Measurements from ENCODE around the gene SORCS1. TPM values are rescaled to one million over a fixed set of nuclear protein-coding genes. Genes with fewer than 3 reads are reported as not detected.

SORCS1 gene
- total RNA-seq, 2 experiments from 2014 or later, result not detected

DNA sequence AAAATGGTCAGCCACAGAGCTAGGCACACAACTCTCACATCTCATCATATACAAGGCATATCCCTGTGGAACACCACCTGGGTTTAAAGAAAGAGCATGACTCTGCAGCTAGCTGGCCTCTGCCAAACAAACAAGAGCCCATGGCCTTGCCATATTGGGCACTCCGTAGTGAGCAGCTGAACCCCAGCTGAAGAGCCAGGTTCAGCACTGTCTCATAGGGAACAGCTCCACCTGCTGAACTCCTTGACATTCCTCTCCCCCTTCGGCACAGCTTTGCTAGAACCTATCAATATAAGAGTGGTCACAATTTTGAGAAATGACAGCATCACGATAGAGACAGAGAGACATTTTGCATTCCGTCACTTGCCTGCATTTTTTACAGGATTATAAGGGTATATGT is 20.0 kb downstream of the SORCS1 start:
- Mint-ChIP-seq H3K27ac (no peak overlapping the region), H3K36me3 (ENCODE audit: low read depth) (no peaks in the 10 kb centered on the region)
- CTCF ChIA-PET, result no interaction called here

DNA sequence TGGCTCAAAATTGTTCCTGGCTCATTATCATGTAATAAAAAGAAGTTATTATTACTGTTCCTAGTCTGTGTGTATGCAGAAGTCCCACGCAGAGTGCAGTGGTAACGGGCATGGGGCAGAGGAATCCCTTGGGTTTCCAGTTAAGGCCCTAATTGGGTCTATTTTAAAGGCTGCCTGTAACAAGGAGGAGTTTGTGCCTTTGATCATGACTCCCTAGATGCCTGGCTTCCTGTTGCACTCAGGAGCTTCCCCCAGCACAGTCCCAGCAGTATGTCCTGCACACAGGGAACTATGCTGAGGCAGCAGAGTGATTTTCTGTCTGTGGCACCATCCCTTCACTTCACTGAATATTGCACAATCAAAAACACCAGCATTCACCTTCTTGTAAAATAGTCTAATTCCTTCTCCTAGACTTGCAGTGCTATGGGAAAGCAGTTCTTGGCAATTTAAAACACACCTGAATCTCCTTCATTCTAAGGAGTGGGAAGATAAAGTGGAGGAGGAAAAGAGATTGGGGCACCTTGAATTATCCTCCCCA is 22.9 kb downstream of the SORCS1 start:
- DNase-seq, result no peak
- H3K4me3 Mint-ChIP-seq, result no peak overlapping the region
- H3K27ac Mint-ChIP-seq, result no peak overlapping the region
- H3K4me1 Mint-ChIP-seq, result no peaks in the 10 kb centered on the region
- ChIA-PET CTCF (no interaction called here), POLR2A (no interaction called here)
- peaks cover 13% of the 10 kb centered on the region for H3K9me3 Mint-ChIP-seq
- H3K27me3 Mint-ChIP-seq, result no peaks in the 10 kb centered on the region
- H3K36me3 Mint-ChIP-seq (ENCODE audit: low read depth), result no peaks in the 10 kb centered on the region

More for the DNA sequence above, 20.0 kb downstream of the SORCS1 start:
- Mint-ChIP-seq H3K27me3 (no peaks in the 10 kb centered on the region), H3K4me3 (no peak overlapping the region), H3K9me3 (peaks cover 11% of the 10 kb centered on the region), H3K4me1 (no peaks in the 10 kb centered on the region)
- DNase-seq, result no peak
- POLR2A ChIA-PET, result no interaction called here

DNA sequence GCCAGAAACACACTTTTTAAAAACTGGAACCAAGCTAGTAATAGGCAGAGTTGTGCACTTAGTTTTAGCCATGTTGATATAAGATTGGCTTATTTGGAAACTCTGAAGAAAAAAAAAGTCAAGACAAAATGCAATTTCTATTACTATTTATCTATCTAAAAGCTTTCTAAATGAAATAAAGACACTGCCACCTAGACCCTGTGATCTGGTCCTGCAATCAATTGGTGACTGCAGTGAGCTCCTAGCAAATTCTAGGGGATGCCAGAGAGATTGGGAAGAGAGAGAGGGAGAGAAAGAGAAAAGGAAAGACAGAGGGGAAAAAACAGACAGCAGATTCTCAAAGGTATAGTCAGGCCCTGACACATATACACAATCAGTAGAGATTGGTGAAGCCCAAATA is 25.3 kb downstream of the SORCS1 start:
- no peak overlapping the region for H3K4me3 Mint-ChIP-seq
- no peaks in the 10 kb centered on the region for H3K27me3 Mint-ChIP-seq
- ChIA-PET CTCF (no interaction called here), POLR2A (no interaction called here)
- no peak for DNase-seq
- H3K27ac Mint-ChIP-seq, result no peak overlapping the region
- no peaks in the 10 kb centered on the region for H3K4me1 Mint-ChIP-seq
- no peaks in the 10 kb centered on the region for H3K36me3 Mint-ChIP-seq (ENCODE audit: low read depth)
- H3K9me3 Mint-ChIP-seq, result peaks cover 11% of the 10 kb centered on the region

DNA sequence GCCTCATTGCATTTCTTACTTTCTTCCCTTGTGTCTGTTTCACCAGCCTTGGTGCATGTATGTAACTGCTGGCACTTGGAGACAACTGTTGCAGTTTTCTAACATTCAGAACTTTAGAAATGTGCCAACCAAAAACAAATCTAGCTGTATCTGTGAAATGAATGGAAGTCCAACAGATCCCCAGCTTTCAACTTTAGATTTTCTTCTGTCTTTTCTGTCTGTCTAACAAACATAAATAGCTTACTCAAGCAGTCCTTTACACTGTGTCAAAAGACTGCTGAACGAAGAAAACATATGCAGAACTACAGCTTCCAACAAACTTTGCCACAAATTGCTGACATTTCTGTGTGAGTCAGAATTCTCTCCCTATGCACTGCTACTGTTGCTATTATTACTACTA is 30.9 kb downstream of the SORCS1 start:
- H3K4me3 Mint-ChIP-seq, result no peak overlapping the region
- CTCF ChIA-PET, result no interaction called here
- POLR2A ChIA-PET, result no interaction called here
- no peak for DNase-seq
- H3K36me3 Mint-ChIP-seq (ENCODE audit: low read depth), result no peaks in the 10 kb centered on the region
- peaks cover 11% of the 10 kb centered on the region for H3K9me3 Mint-ChIP-seq
- H3K4me1 Mint-ChIP-seq, result no peaks in the 10 kb centered on the region
- H3K27me3 Mint-ChIP-seq, result no peaks in the 10 kb centered on the region
- H3K27ac Mint-ChIP-seq, result no peak overlapping the region

DNA sequence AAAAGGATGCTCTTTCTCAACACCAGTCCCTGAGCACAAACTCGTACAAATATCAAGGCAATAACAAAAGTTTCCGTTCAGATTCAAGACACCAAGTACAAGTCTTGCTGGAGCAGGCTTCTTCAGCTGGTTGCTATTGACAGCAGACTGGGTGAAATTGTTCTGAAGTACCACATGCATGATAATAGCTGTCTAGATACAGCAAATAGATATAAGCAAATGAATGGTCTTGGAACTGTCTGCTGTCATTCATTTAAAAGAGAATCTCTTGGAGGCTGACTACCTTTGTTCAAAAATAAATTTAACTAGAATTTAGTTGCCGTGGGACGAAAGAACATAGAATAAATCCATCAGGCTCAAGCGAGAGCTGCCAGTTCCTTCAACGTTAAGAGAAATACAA is 35.5 kb downstream of the SORCS1 start:
- no peak overlapping the region for H3K27ac Mint-ChIP-seq

DNA sequence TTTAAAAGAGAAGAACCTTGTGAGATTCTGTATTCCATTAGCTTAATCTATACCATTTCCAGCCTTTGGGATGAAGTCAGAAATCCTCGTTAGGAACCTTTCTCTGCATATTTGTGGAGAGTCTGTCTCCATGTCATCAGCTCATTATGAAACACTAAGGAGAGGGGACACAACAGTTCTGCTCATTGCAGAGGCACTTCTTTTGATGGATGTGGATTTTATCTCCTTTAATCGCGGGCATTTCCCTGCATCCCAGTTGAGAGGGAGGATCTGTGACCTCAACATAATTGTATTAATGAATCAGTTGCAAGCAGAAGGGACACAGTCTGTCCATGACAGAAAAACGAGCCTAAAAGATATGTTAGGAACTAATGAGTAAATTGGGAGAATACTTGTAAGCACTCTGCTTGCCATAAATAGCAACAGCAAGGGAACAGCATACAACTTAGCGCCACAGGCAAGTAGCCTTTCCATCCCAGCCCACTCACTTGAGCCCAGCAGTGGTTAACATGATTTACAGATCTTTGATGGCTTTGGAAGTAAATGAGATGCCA is 37.9 kb downstream of the SORCS1 start:
- POLR2A ChIA-PET, result no interaction called here
- H3K27ac Mint-ChIP-seq, result no peak overlapping the region
- H3K4me1 Mint-ChIP-seq, result no peaks in the 10 kb centered on the region
- no peak for DNase-seq
- no peaks in the 10 kb centered on the region for H3K27me3 Mint-ChIP-seq
- CTCF ChIA-PET, result no interaction called here
- H3K36me3 Mint-ChIP-seq (ENCODE audit: low read depth), result no peaks in the 10 kb centered on the region
- H3K4me3 Mint-ChIP-seq, result no peak overlapping the region
- peaks cover 2% of the 10 kb centered on the region for H3K9me3 Mint-ChIP-seq

More for the DNA sequence above, 35.5 kb downstream of the SORCS1 start:
- Mint-ChIP-seq H3K4me1 (no peaks in the 10 kb centered on the region), H3K27me3 (no peaks in the 10 kb centered on the region), H3K9me3 (peaks cover 6% of the 10 kb centered on the region), H3K4me3 (no peak overlapping the region), H3K36me3 (ENCODE audit: low read depth) (no peaks in the 10 kb centered on the region)
- CTCF ChIA-PET, result no interaction called here
- POLR2A ChIA-PET, result no interaction called here
- DNase-seq, result no peak

DNA sequence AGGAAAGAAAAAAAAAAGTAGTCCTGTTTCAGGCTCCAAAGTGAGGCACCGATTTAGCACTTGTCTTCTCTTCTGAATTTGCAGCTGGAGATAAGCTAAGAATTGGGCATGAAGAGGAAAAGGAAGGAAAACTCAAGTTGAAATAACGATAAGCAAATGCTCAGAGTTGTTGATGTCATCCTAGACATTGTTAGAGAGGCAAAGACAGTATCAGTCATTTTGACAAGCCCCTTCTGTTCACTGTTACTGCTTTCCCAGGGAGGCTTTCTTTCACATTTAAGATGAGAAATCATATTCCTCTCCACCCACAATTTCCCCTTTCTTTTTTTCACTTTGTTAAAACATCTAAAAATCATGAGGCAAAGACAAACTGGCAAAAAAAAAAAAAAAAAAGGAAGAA is 41.8 kb downstream of the SORCS1 start:
- peaks cover 2% of the 10 kb centered on the region for H3K9me3 Mint-ChIP-seq
- no peak overlapping the region for H3K27ac Mint-ChIP-seq
- H3K27me3 Mint-ChIP-seq, result no peaks in the 10 kb centered on the region
- POLR2A ChIA-PET, result no interaction called here
- no peaks in the 10 kb centered on the region for H3K36me3 Mint-ChIP-seq (ENCODE audit: low read depth)
- CTCF ChIA-PET, result no interaction called here
- no peak overlapping the region for H3K4me3 Mint-ChIP-seq
- DNase-seq, result no peak
- no peaks in the 10 kb centered on the region for H3K4me1 Mint-ChIP-seq

DNA sequence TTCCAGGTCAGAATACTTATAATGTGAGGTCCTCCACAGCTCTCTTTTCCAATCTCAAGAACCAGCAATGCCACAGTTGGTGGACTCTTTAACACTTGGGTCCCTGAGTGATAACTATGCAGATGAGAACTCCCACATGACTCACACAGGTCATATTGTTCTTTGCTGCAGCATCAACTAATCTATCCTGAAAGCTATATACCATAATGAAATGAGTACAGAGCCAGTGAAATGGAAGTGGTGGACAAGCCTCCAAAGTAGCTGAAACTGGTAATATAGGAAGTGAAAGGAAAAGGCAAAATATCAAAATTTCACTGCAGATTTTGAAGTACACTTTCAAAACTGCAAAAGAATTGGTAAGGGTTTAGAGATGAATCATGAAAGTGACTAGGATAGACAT is 45.6 kb downstream of the SORCS1 start:
- H3K9me3 Mint-ChIP-seq, result peaks cover 5% of the 10 kb centered on the region
- no peak overlapping the region for H3K4me3 Mint-ChIP-seq
- CTCF ChIA-PET, result no interaction called here
- H3K36me3 Mint-ChIP-seq (ENCODE audit: low read depth), result no peaks in the 10 kb centered on the region
- DNase-seq, result no peak
- no peaks in the 10 kb centered on the region for H3K27me3 Mint-ChIP-seq
- H3K4me1 Mint-ChIP-seq, result no peaks in the 10 kb centered on the region
- no peak overlapping the region for H3K27ac Mint-ChIP-seq
- POLR2A ChIA-PET, result no interaction called here

DNA sequence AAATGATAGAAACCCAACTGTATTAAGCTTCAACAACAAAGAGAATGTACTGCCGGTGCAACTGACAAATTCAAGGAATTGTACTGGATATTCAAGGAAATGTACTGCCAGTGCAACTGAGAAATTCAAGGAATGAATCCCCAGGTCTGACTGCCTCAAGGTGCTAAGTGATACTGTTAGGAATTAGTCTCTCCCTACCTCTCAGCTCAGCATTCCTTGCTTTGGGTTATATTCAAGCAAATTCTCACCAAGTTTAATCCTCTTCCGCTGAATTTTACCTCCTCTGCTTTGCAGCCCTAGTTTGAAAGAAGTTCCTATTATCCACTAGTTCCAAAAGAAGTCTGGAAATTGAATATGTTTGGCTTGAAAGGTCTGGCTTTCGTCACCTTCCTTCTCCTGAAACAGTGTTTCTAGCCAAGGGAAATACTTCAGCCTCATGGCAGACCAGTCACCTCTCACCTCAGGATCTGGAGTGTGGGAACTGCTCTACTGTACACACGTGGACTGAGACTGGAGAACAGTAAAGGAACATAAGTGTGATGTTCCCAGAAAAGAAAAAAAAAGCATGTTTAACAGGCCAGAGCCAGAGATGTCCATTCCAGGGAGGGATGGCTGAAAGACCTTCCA is 60.4 kb downstream of the SORCS1 start:
- Mint-ChIP-seq H3K27me3 (no peaks in the 10 kb centered on the region), H3K27ac (no peak overlapping the region), H3K4me3 (no peak overlapping the region), H3K9me3 (peaks cover 18% of the 10 kb centered on the region), H3K4me1 (no peaks in the 10 kb centered on the region), H3K36me3 (ENCODE audit: low read depth) (no peaks in the 10 kb centered on the region)
- POLR2A ChIA-PET, result no interaction called here
- DNase-seq, result no peak
- CTCF ChIA-PET, result no interaction called here

DNA sequence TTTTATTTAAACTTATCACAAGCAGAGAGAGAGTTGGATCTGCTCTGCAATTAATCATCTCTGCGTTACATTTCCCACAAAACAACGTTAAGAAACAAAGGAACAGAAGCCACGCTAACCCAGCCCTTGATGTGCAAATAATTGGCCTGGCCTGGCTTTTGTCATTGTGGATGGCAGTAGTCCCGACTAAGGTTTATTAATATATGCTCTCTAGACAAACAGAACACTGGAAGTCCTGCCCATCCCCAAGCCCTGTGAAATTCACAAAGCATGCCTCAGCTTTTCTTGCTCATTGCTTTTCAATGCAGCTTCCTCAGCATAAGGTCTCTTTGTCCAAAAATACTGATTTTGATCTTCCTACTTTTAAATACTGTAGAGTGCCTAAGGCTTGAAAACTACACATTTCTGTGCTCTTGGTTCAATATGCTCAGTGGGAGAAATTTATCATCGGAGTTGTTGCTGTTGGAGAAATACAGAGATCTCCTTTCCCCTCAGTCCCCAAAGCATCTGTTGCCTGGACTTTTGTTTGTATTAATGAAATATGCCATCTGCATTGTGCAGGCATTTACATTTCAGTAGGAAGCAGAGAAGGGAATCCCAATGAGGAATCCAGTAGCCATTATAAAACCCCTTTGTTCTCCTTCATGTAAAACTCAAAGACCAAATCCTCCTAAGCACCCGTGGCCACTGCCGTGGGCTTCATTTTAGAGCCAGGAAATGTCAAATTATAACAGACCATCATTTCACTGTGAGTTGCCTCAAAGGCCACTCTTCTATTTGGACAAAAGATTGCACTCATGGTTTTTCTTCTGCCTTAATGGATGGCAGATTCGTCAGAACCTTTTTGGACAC is 61.1 kb downstream of the SORCS1 start:
- no peaks in the 10 kb centered on the region for H3K36me3 Mint-ChIP-seq (ENCODE audit: low read depth)
- H3K4me3 Mint-ChIP-seq, result no peak overlapping the region
- no peak overlapping the region for H3K27ac Mint-ChIP-seq
- no peak for DNase-seq
- CTCF ChIA-PET, result no interaction called here
- H3K9me3 Mint-ChIP-seq, result peaks cover 15% of the 10 kb centered on the region
- no peaks in the 10 kb centered on the region for H3K4me1 Mint-ChIP-seq
- POLR2A ChIA-PET, result no interaction called here
- H3K27me3 Mint-ChIP-seq, result no peaks in the 10 kb centered on the region

DNA sequence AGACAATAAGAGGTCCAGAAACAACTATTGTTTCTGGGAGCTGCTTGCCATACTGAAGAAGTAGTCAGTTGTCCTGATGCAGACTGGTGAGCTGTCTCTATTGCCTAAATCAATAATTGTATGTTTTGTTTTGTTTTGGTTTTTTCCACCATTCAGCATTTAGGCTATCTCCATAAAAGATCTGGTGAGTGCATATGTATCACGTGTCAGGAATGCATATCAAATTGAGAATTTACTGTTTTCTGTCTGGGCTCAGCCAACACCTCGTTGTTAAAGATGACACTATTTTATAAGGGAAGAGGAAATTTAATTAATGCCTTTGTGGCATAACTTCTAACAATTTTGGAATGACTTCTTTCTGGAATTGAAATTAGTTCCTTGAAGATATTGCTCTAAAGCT is 66.2 kb downstream of the SORCS1 start:
- H3K4me3 Mint-ChIP-seq, result no peak overlapping the region
- no peaks in the 10 kb centered on the region for H3K4me1 Mint-ChIP-seq
- peaks cover 9% of the 10 kb centered on the region for H3K9me3 Mint-ChIP-seq
- POLR2A ChIA-PET, result no interaction called here
- CTCF ChIA-PET, result no interaction called here
- H3K27ac Mint-ChIP-seq, result no peak overlapping the region
- no peak for DNase-seq
- H3K36me3 Mint-ChIP-seq (ENCODE audit: low read depth), result no peaks in the 10 kb centered on the region
- no peaks in the 10 kb centered on the region for H3K27me3 Mint-ChIP-seq

DNA sequence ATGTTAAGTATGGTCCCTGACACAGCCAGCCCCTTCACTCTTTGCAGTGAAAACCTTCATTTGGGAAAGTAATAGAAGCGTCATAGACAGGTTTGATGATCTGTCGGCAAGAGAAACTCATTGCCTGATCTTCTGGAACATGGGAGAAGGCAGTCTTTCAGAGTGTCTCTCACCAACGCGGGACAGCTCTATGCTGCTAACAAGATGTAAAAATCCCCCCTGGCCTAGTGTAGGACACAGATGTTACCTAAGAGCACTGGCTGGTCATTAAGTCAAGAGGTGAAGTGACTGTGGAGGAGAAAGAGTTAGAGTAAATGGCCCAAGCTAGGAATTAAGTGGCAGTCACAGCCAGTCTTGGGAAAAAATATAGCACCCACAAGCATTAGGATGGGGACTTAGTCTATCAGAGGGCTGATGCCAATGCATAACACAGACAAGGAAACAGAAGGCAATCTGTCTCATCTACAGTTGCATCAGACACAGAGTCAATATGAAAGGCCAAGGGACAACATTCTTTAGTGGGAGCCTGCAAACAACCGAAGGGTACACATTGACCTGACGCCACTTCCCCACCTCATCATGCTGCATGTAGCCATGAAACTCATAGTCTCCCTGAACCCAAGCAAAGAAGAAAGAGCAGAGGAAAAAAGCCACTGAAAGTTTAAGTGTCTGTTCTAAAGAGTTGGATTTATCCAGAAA is 69.5 kb downstream of the SORCS1 start:
- ChIA-PET CTCF (no interaction called here), POLR2A (no interaction called here)
- H3K27ac Mint-ChIP-seq, result no peak overlapping the region
- no peaks in the 10 kb centered on the region for H3K27me3 Mint-ChIP-seq
- H3K4me3 Mint-ChIP-seq, result no peak overlapping the region
- H3K36me3 Mint-ChIP-seq (ENCODE audit: low read depth), result no peaks in the 10 kb centered on the region
- peaks cover 20% of the 10 kb centered on the region for H3K9me3 Mint-ChIP-seq
- DNase-seq, result no peak
- no peaks in the 10 kb centered on the region for H3K4me1 Mint-ChIP-seq

DNA sequence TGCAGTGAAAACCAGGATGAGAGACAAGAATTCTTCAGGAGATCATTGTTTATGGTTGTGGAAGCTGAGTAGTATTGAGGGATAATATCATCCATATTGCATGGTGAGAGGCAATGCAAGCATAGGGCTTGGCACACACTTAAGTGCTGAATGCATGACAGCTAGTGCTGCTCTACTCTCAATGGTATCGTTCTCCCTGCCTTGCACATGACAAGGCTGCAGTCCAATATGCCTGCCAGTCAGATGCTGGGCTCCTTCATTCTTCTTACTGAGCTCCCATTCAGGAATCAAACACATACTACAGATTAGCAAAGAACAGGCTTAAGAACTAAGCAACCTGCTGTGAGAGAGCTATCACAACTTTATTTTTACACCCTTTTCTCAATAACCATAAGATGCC is 72.2 kb downstream of the SORCS1 start:
- Mint-ChIP-seq H3K4me3 (no peak overlapping the region), H3K36me3 (ENCODE audit: low read depth) (no peaks in the 10 kb centered on the region), H3K27ac (no peak overlapping the region), H3K9me3 (peaks cover 18% of the 10 kb centered on the region), H3K4me1 (no peaks in the 10 kb centered on the region), H3K27me3 (no peaks in the 10 kb centered on the region)
- ChIA-PET CTCF (no interaction called here), POLR2A (no interaction called here)
- no peak for DNase-seq

All from activated CD4-positive, alpha-beta memory T cell treated with anti-CD3 and anti-CD28 coated beads, Interleukin-2, amount 10 ng/mL, durations not matched to agents 7 days and 5 days (primary cell).